GM12878 (cell line): Measurements from ENCODE around the gene CCL16. TPM values are rescaled to one million over a fixed set of nuclear protein-coding genes. Genes with fewer than 3 reads are reported as not detected.

ENCODE experiments used
- ATAC-seq: fragments of 200-7000 bp; cut with Tn5 transposase; 3 replicates; pipeline ENCODE4 v1.9.1; 2020; ENCODE audit warnings: mild to moderate bottlenecking, moderate library complexity
- BruUV-seq: library from RNA; stranded (reverse); fragments of 400-500 nt; replicated peaks from 2 replicates; lab custom pipeline; 2021; lab: Mats Ljungman, UMichigan
- CTCF ChIA-PET: fragments of 300-600 bp; sonication (Branson Sonifier 250); formaldehyde crosslinking; extraction: SDS; loops from one replicate; lab custom pipeline; 2021; ENCODE audit warnings: inconsistent platforms; lab: Yijun Ruan, JAX
- POLR2A ChIA-PET: fragments of 350-600 bp; formaldehyde crosslinking; extraction: SDS; loops from one replicate; lab custom pipeline; 2021; ENCODE audit warnings: inconsistent platforms; lab: Charles Lee
- RAD21 ChIA-PET: fragments of 300-600 bp; sonication (Branson Sonifier 250); formaldehyde crosslinking; loops from one replicate; lab custom pipeline; 2023; ENCODE audit warnings: antibody characterized with exemption; ENCODE audit not compliant: unreplicated experiment; lab: Charles Lee
- SMC1A ChIA-PET: fragments of 300-600 bp; sonication (Branson Sonifier 250); formaldehyde crosslinking; loops from one replicate; lab custom pipeline; 2023; ENCODE audit not compliant: unreplicated experiment, uncharacterized antibody; lab: Charles Lee
- DNase-seq: peaks from one replicate; pipeline ENCODE4 v3.0.0-alpha.2; 2011; ENCODE audit warnings: low read depth, low spot score
- FAIRE-seq: peaks from 3 replicates; lab custom pipeline; 2011; peaks lifted over from hg19 to GRCh38; lab: Jason Lieb, UNC
- H2AFZ ChIP-seq: 2 replicates; pipeline ENCODE4 v1.6.0; 2011; ENCODE audit warnings: low read depth, low read length, control low read depth; ENCODE audit not compliant: control insufficient read depth
- H3K27ac ChIP-seq: 2 replicates; pipeline ENCODE4 v1.5.1; 2011; ENCODE audit warnings: control low read depth; ENCODE audit not compliant: control insufficient read depth, insufficient read depth
- H3K27me3 ChIP-seq, 2 experiments: replicated peaks in 1 of 2; 2 replicates each; pipeline versions ENCODE4 v1.6.0 to v1.6.1; 2011; ENCODE audit warnings: low read length in 1 of 2; ENCODE audit not compliant: control insufficient read depth in 2 of 2, insufficient read depth in 2 of 2
- H3K36me3 ChIP-seq, 2 experiments: 2 replicates each; pipeline ENCODE4 v1.5.1; 2011; ENCODE audit warnings: low read length in 1 of 2; ENCODE audit not compliant: control insufficient read depth in 2 of 2, insufficient read depth in 2 of 2
- H3K4me1 ChIP-seq: 2 replicates; pipeline ENCODE4 v1.6.1; 2011; ENCODE audit warnings: mild to moderate bottlenecking, low read length, moderate library complexity, mixed read lengths; ENCODE audit not compliant: control insufficient read depth, insufficient read depth
- H3K4me2 ChIP-seq: 2 replicates; pipeline ENCODE4 v1.6.0; 2011; ENCODE audit warnings: control low read depth; ENCODE audit not compliant: control insufficient read depth, insufficient read depth
- H3K4me3 ChIP-seq: fragments of 200-600 bp; sonication (generic); 2 replicates; pipeline ENCODE4 v1.5.1; 2016
- H3K79me2 ChIP-seq: 2 replicates; pipeline ENCODE4 v1.6.0; 2011; ENCODE audit warnings: low read length; ENCODE audit not compliant: control insufficient read depth, insufficient read depth
- H3K9ac ChIP-seq: 2 replicates; pipeline ENCODE4 v1.8.0; 2011; ENCODE audit warnings: low read length, control low read depth, mixed read lengths; ENCODE audit not compliant: control insufficient read depth, insufficient read depth
- H3K9me3 ChIP-seq: replicated peaks from 3 replicates; pipeline ENCODE4 v1.5.1; 2011; ENCODE audit warnings: mild to moderate bottlenecking, low read length; ENCODE audit not compliant: control insufficient read depth, insufficient read depth
- H4K20me1 ChIP-seq: 2 replicates; pipeline ENCODE4 v1.6.0; 2011; ENCODE audit not compliant: control insufficient read depth, insufficient read depth
- ATF3 ChIP-seq: IDR thresholded peaks from 2 replicates; pipeline ENCODE4 v1.6.1; 2011; ENCODE audit warnings: low read depth, mild to moderate bottlenecking, low read length, moderate library complexity, borderline replicate concordance; ENCODE audit errors: extremely low read depth
- BCL3 ChIP-seq: IDR thresholded peaks from 2 replicates; pipeline ENCODE4 v1.6.1; 2011; ENCODE audit warnings: borderline replicate concordance, low read depth, mild to moderate bottlenecking, moderate library complexity, low read length; ENCODE audit not compliant: insufficient read depth, poor library complexity, severe bottlenecking
- CHD4 ChIP-seq: fragments of 200-600 bp; sonication (generic); IDR thresholded peaks from 2 replicates; pipeline ENCODE4 v1.6.1; 2016; ENCODE audit warnings: mild to moderate bottlenecking
- EED ChIP-seq: sonication (generic); IDR thresholded peaks from 2 replicates; pipeline ENCODE4 v1.6.1; 2016; ENCODE audit warnings: antibody characterized with exemption, low read depth
- ESRRA ChIP-seq: IDR thresholded peaks from 2 replicates; pipeline ENCODE4 v1.6.1; 2012; ENCODE audit warnings: mild to moderate bottlenecking, low read length, improper control_type of control experiment
- IKZF2 ChIP-seq, 2 experiments: fragments of 450-650 bp; IDR thresholded peaks; 2 replicates each; pipeline ENCODE4 v1.6.1; 2017; ENCODE audit warnings: mild to moderate bottlenecking in 2 of 2, moderate library complexity in 2 of 2
- JUNB ChIP-seq: IDR thresholded peaks from 2 replicates; pipeline ENCODE4 v1.6.1; 2016; ENCODE audit warnings: antibody characterized with exemption, mild to moderate bottlenecking
- NFXL1 ChIP-seq: fragments of 450-650 bp; IDR thresholded peaks from 2 replicates; pipeline ENCODE4 v1.6.1; 2017; ENCODE audit warnings: antibody characterized with exemption, mild to moderate bottlenecking, borderline replicate concordance
- RAD21 ChIP-seq: IDR thresholded peaks from 2 replicates; pipeline ENCODE4 v1.6.1; 2011; ENCODE audit warnings: mild to moderate bottlenecking, low read depth, low read length, moderate library complexity; ENCODE audit not compliant: insufficient read depth
- SMARCA5 ChIP-seq: fragments of 450-650 bp; IDR thresholded peaks from 2 replicates; pipeline ENCODE4 v1.6.1; 2017; ENCODE audit warnings: mild to moderate bottlenecking
- TARDBP ChIP-seq: IDR thresholded peaks from 2 replicates; pipeline ENCODE4 v1.6.1; 2016; ENCODE audit warnings: borderline replicate concordance
- TCF12 ChIP-seq: IDR thresholded peaks from 2 replicates; pipeline ENCODE4 v1.6.1; 2011; ENCODE audit warnings: low read depth, mild to moderate bottlenecking, low read length
- TCF3 ChIP-seq: IDR thresholded peaks from 2 replicates; pipeline ENCODE4 v1.6.1; 2012; ENCODE audit warnings: low read depth, mild to moderate bottlenecking, low read length, borderline replicate concordance; ENCODE audit not compliant: insufficient read depth
- ZNF592 ChIP-seq: fragments of 450-650 bp; IDR thresholded peaks from 2 replicates; pipeline ENCODE4 v1.6.1; 2017; ENCODE audit warnings: mild to moderate bottlenecking, moderate library complexity
- WGBS: methylation state at CpG from one replicate; pipeline ENCODE4 v1.1.6; 2016; ENCODE audit warnings: low lambda C conversion rate; ENCODE audit not compliant: insufficient replicate concordance, insufficient coverage; ENCODE audit errors: missing lambda C conversion rate; 5-methylcytosine and 5-hydroxymethylcytosine counted together
- in situ Hi-C: fragments of 300-500 bp; cut with MboI; formaldehyde crosslinking; loops from 9 replicates; pipeline ENCODE4 v1.14.3; 2018; ENCODE audit warnings: mixed read lengths
- intact Hi-C: fragments of 100-400 bp; cut with micrococcal nuclease; formaldehyde crosslinking; loops from one replicate; pipeline ENCODE4 v1.14.2; 2022; ENCODE audit not compliant: unreplicated experiment
- polyA plus RNA-seq, 11 experiments: library from polyadenylated mRNA; depleted of rRNA in 4 of 11; unstranded in 6 of 11; stranded (reverse) in 5 of 11; fragments of >200 nt; fragmentation: Nextera tagmentation in 4 of 11; fragmentation: Illumina TruSeq in 1 of 11; extraction: Ambion mirVana in 4 of 11; extraction: Trizol in 1 of 11; gene quantifications; 1 replicate in 1 of 11; 2 replicates in 10 of 11; pipeline versions ENCODE4 v1.2.1 to v1.2.3, GENCODE V29; 2011 to 2016; ENCODE audit warnings: inconsistent platforms in 2 of 11, missing spikeins in 2 of 11, low read depth in 1 of 11
- total RNA-seq, 4 experiments: library from RNA; depleted of rRNA in 3 of 4; stranded (reverse); fragments of >200 nt in 3 of 4; fragmentation: Illumina TruSeq in 1 of 4; extraction: Trizol in 1 of 4; gene quantifications; 2 replicates each; pipeline versions ENCODE4 v1.2.1 to v1.2.3, GENCODE V29; 2013 to 2021
- TF ChIP-seq, protein P1 (sequence below): fragments of 450-650 bp; IDR thresholded peaks from 2 replicates; pipeline ENCODE4 v1.6.1; 2014; ENCODE audit warnings: mild to moderate bottlenecking

The CCL16 gene
- total and polyA plus RNA-seq, 10 of the 15 experiments (the other 5 are each of a cell fraction or from before 2014, with no cell fraction given), result not detected

DNA sequence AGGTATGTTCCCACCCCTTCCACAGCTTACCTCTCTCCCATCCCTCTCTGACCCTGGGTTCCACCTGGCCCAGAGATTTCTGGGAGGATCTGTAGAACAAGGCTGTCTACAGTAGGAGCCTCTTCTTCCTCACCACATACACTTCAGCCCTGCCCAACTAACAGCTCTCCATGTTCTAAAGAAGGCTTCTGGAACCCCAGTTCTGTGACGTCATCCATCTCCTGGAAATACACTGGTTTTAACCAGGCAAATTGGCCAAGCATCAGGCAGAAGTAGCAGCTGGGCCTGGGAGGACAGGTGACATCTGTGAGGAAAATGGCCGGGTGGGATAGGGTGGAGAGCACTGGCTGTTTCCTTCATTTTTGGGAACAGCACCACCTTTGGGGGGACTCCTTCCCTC, 37.8 kb downstream of the CCL16 start, which contains the start of gene LYZL6 (continued):
- TF ChIP-seq ZNF592, result no peak

- ChIA-PET CTCF (interaction anchor here (0.8 to 2.4 kb wide), 5 partner anchors 12 to 592 kb away, joined by 3 to 8 read pairs (median 3); partner anchors contain the start of genes MYO19, PIGW and RDM1), POLR2A (no interaction called here)
- H3K9ac ChIP-seq, result no peak overlapping the region
These were observed 38.6 kb downstream of the CCL16 start for GRCh38 chr17:35942588-35943186.

More at GRCh38 chr17:35942588-35943186, 38.6 kb downstream of the CCL16 start:
- no peaks in the 10 kb centered on the region for H3K36me3 ChIP-seq
- no peak overlapping the region for H2AFZ ChIP-seq
- DNase-seq, result no peak
- H3K79me2 ChIP-seq, result no peaks in the 10 kb centered on the region
- 43% methylated on average over 9 of the region's 9 CpGs for WGBS
- H3K27me3 ChIP-seq, result no peaks in the 10 kb centered on the region
- H3K9me3 ChIP-seq, result no peaks in the 10 kb centered on the region
- H3K27ac ChIP-seq, result no peak overlapping the region
- ATAC-seq, result no peak
- in situ Hi-C loops (no loop called here), intact Hi-C loops (no loop called here)
- H3K4me2 ChIP-seq, result no peak overlapping the region
- no peak overlapping the region for H3K4me3 ChIP-seq
- ChIA-PET SMC1A (interaction anchor here (0.7 to 1.9 kb wide), 9 partner anchors 10 to 179 kb away, joined by 3 to 8 read pairs (median 3); no protein-coding TSS in a partner anchor), RAD21 (interaction anchor here (1.0 to 1.3 kb wide), 3 partner anchors 26 to 206 kb away, joined by 3 to 4 read pairs (median 4); no protein-coding TSS in a partner anchor)
- TF ChIP-seq CHD4, result no peak
- TF ChIP-seq SMARCA5, result no peak
- TF ChIP-seq ESRRA, result no peak
- TF ChIP-seq NFXL1, result no peak
- no peak for TF ChIP-seq TARDBP
- no peak for TF ChIP-seq RAD21
- TF ChIP-seq, protein P1, sequence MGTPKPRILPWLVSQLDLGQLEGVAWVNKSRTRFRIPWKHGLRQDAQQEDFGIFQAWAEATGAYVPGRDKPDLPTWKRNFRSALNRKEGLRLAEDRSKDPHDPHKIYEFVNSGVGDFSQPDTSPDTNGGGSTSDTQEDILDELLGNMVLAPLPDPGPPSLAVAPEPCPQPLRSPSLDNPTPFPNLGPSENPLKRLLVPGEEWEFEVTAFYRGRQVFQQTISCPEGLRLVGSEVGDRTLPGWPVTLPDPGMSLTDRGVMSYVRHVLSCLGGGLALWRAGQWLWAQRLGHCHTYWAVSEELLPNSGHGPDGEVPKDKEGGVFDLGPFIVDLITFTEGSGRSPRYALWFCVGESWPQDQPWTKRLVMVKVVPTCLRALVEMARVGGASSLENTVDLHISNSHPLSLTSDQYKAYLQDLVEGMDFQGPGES, result no peak
- no peak for TF ChIP-seq EED
- no peak for TF ChIP-seq ATF3
- TF ChIP-seq JUNB, result no peak
- TF ChIP-seq BCL3, result no peak
- TF ChIP-seq IKZF2 (IDR thresholded peaks at IDR 0.05), result no peak
- no peak for TF ChIP-seq TCF12
- TF ChIP-seq TCF3, result no peak
- no peaks in the 10 kb centered on the region for H4K20me1 ChIP-seq
- FAIRE-seq, result no peak
- no peaks in the 10 kb centered on the region for H3K4me1 ChIP-seq
- no TSS peak for BruUV-seq
